BE2C (cell line): ENCODE measurements around the gene NRXN2.
"Not testable (repeated sequence)": the region's sequence is repeated elsewhere in the genome, so short reads cannot be mapped to it uniquely, and the experiment has no call there.

ENCODE experiments used
- DNase-seq: peaks from one replicate; pipeline ENCODE4 v3.0.0-alpha.2; 2020
- H3K27me3 ChIP-seq: fragments of 250-450 bp; sonication (Bioruptor Pico); 2 replicates; pipeline ENCODE4 v1.5.1; 2020; ENCODE audit warnings: mild to moderate bottlenecking
- H3K36me3 ChIP-seq: fragments of 250-450 bp; sonication (Bioruptor Pico); 2 replicates; pipeline ENCODE4 v1.5.1; 2020; ENCODE audit warnings: mild to moderate bottlenecking
- H3K4me1 ChIP-seq: fragments of 250-450 bp; sonication (Bioruptor Pico); 2 replicates; pipeline ENCODE4 v1.5.1; 2020
- H3K4me3 ChIP-seq: 2 replicates; pipeline ENCODE4 v1.5.1; 2011; ENCODE audit warnings: low read depth, low read length
- H3K9me3 ChIP-seq: fragments of 250-450 bp; sonication (Bioruptor Pico); 2 replicates; pipeline ENCODE4 v1.5.1; 2020
- TF ChIP-seq, protein P1 (sequence below): IDR thresholded peaks from 2 replicates; pipeline ENCODE4 v1.5.1; 2012; ENCODE audit warnings: mild to moderate bottlenecking, low read depth, low read length

NRXN2 gene

DNA sequence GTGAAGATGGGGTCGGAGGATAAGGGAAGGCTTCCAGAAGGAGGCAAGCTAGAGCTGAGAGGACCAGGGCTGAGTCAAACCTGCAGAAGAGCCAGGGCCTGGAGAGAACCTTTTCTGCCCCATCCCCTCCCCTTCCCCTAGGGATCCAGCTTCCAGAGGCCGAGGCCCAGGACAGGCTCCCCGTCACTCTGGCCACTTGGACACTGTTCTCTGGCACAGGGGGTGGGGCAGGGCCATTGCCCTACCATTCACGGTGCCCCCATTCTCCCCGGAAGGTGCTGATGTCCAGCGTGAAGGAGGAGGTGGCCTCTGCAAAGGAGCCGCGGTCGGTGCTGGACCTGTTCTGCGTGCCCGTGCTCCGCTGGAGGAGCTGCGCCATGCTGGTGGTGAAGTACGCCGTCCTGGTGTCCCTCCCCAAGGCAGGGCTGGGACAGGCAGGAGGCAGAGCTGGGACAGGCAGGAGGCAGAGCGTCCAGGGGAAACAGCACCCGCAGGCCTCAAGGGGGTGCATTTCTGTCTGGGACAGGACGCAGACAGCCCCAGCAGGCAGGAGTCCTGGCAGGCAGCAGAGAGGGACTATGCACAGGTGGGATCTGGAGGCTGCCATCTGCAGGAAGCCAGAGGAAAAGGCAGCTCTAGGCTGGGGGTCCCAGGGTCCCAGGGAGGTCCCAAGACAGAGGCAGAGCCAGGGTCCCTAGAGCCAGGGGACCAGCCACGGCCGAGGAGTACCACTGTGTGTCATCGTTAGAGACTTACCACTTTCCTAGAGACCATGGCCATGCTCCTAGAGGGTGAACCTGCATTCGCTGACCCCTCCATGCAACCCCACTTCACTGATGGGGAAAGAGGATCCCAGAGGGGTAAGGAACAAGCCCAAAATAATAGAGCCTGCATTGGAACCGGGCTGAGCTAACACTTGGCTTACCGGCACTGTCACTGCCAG lies 157.8 kb downstream of the NRXN2 start:
- no peak for DNase-seq
- Histone ChIP-seq H3K27me3 (no peaks in the 10 kb centered on the region), H3K9me3 (no peaks in the 10 kb centered on the region), H3K4me1 (peaks cover 5% of the 10 kb centered on the region; the same call in 1 of the 2 replicates), H3K36me3 (no peaks in the 10 kb centered on the region), H3K4me3 (no peak overlapping the region)
- TF ChIP-seq, protein P1, sequence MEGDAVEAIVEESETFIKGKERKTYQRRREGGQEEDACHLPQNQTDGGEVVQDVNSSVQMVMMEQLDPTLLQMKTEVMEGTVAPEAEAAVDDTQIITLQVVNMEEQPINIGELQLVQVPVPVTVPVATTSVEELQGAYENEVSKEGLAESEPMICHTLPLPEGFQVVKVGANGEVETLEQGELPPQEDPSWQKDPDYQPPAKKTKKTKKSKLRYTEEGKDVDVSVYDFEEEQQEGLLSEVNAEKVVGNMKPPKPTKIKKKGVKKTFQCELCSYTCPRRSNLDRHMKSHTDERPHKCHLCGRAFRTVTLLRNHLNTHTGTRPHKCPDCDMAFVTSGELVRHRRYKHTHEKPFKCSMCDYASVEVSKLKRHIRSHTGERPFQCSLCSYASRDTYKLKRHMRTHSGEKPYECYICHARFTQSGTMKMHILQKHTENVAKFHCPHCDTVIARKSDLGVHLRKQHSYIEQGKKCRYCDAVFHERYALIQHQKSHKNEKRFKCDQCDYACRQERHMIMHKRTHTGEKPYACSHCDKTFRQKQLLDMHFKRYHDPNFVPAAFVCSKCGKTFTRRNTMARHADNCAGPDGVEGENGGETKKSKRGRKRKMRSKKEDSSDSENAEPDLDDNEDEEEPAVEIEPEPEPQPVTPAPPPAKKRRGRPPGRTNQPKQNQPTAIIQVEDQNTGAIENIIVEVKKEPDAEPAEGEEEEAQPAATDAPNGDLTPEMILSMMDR, result peak; percentile 24; the same call in 1 of the 2 replicates

DNA sequence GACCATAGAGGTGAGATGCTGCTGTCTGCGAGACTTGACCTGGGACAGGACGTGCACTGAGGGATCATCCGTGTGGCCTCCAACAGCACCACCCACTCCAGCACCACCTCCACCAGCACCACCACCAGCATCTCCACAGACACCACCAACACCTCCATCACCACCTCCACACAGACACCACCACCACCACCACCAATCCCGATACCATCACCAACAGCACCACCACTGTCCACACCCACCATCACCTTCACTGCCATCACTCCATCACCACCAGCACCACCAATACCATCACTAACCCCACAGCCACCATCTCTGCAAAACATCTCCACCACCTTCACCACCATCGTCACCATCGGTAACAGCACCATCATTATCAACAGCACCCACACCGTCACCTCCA lies 158.6 kb downstream of the NRXN2 start:
- Histone ChIP-seq H3K9me3 (no peaks in the 10 kb centered on the region), H3K4me3 (no peak overlapping the region), H3K27me3 (no peaks in the 10 kb centered on the region), H3K36me3 (no peaks in the 10 kb centered on the region), H3K4me1 (peaks cover 5% of the 10 kb centered on the region; the same call in 1 of the 2 replicates)
- TF ChIP-seq, protein P1, result no peak
- no peak for DNase-seq

DNA sequence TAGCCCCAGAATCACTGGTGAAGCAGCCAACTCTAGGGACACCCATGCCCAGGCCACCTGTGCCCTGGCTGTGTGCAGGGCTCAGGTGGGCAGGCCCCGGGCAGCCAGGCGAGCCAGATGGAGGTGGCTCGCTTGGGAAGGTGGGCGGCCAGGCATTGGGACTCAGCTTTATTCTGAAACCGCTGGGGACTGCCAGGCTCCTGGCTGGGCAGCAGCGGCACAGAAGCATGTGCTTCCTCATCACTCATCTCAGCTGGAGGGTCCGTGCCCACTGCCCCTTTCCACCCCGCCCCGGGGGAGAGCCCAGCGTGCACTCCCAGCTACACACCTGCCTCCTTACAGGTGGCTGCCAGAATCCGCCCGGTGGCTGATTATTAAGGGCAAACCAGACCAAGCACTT lies 159.0 kb downstream of the NRXN2 start:
- Histone ChIP-seq H3K36me3 (no peaks in the 10 kb centered on the region), H3K4me3 (no peak overlapping the region), H3K9me3 (no peaks in the 10 kb centered on the region), H3K27me3 (no peaks in the 10 kb centered on the region), H3K4me1 (peaks cover 5% of the 10 kb centered on the region; the same call in 1 of the 2 replicates)
- TF ChIP-seq, protein P1, result no peak
- DNase-seq, result no peak

DNA sequence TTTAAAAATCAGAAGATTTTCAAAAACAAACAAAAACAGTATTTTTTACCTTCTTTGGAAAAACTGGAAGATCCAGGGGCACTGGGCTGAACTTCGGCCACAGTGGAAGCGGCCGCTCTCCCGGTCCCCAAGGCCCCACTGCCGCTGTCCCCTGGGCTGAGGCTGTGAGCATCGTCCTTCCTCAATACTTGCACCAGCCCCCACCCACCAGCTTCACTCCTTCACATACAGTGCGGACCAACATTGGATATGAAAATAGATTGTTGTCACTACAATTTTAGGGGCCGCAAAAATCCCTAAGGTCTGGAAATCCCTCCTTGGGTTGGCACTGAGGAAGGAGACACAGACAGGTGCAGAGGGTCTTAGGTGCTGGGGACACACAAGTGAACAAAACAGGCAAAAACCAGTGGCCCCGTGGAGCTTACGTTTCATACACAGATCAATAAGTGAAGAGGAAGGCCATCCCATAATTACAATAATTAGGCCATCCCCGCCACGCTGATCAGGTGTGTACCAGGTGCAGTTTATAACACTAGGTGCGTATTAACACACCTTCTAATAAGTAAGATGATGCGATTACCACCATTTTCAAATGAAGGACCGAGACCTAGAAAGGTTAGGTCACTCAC lies 160.2 kb downstream of the NRXN2 start:
- no peak for DNase-seq
- TF ChIP-seq, protein P1, result no peak
- Histone ChIP-seq H3K27me3 (no peaks in the 10 kb centered on the region), H3K4me1 (peaks cover 5% of the 10 kb centered on the region; the same call in 1 of the 2 replicates), H3K36me3 (no peaks in the 10 kb centered on the region), H3K9me3 (no peaks in the 10 kb centered on the region), H3K4me3 (no peak overlapping the region)

DNA sequence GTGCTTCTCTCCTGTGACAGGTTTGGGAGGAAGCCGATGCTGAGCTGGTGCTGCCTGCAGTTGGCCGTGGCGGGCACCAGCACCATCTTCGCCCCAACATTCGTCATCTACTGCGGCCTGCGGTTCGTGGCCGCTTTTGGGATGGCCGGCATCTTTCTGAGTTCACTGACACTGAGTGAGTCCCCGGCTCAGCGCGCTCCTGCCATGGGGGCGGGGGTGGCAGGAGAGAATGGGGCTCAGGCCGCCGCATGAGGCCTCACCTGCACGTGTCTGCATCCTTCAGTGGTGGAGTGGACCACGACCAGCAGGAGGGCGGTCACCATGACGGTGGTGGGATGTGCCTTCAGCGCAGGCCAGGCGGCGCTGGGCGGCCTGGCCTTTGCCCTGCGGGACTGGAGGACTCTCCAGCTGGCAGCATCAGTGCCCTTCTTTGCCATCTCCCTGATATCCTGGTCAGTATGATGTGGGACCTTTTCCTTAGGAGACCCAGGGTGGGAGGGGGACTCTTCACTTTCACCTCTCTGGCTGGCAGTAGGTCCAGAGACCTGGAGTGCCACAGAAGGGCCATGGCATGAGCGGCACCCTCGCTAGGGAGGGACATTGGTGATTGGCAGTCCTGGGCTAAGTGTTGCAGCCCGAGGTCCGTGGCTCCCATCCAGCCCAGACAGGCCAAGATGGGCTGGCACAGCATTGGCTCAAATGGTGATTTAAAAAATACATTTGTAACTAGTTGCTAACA lies 160.8 kb downstream of the NRXN2 start:
- DNase-seq, result no peak
- H3K4me1 ChIP-seq, result peaks cover 5% of the 10 kb centered on the region; the same call in 1 of the 2 replicates
- H3K4me3 ChIP-seq, result no peak overlapping the region
- no peaks in the 10 kb centered on the region for H3K36me3 ChIP-seq
- no peaks in the 10 kb centered on the region for H3K27me3 ChIP-seq
- no peaks in the 10 kb centered on the region for H3K9me3 ChIP-seq
- TF ChIP-seq, protein P1, result no peak

DNA sequence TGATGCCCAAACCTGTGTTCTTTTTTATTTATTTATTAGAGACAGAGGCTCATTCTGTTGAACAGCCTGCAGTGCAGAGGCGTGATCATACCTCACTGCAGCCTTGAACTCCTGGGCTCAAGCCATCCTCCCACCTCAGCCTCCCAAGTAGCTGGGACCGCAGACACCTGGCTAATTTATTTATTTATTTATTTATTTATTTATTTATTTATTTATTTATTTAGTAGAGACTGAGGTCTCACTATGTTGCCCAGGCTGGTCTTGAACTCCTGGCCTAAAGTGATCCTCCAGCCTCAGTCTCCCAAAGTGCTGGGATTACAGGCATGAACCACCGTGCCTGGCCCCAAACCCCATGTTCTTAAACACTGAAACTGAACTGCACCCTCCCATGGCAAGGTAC lies 161.6 kb downstream of the NRXN2 start:
- H3K4me3 ChIP-seq, H3K36me3 ChIP-seq, H3K27me3 ChIP-seq, H3K9me3 ChIP-seq, H3K4me1 ChIP-seq, DNase-seq: not testable (repeated sequence)
